Retina (tissue), 1 donor: Measurements from ENCODE around the gene ADAM15.

Experiments used
- DNase-seq: peaks from one replicate; pipeline ENCODE4 v3.0.0-alpha.2; 2016

The ADAM15 gene

GRCh38 chr1:155012026-155012546, 39.0 kb upstream of the ADAM15 start:
- DNase-seq, result peak; percentile 76

- DNase-seq, result no peak
These were observed 38.1 kb upstream of the ADAM15 start for GRCh38 chr1:155012776-155013602.

GRCh38 chr1:155013632-155014031, 37.5 kb upstream of the ADAM15 start:
- no peak for DNase-seq

GRCh38 chr1:155014709-155015508, 36.2 kb upstream of the ADAM15 start:
- no peak for DNase-seq

GRCh38 chr1:155015527-155016230, 35.4 kb upstream of the ADAM15 start:
- DNase-seq, result no peak

GRCh38 chr1:155016231-155016831, 34.8 kb upstream of the ADAM15 start:
- DNase-seq, result no peak

- DNase-seq, result peak; percentile 98
These were observed 33.8 kb upstream of the ADAM15 start for GRCh38 chr1:155017041-155017945.

GRCh38 chr1:155017946-155018316, 33.2 kb upstream of the ADAM15 start:
- DNase-seq, result no peak

GRCh38 chr1:155018617-155019348, 32.3 kb upstream of the ADAM15 start:
- no peak for DNase-seq

GRCh38 chr1:155019377-155020245, 31.5 kb upstream of the ADAM15 start:
- DNase-seq, result no peak

GRCh38 chr1:155022136-155022926, 28.8 kb upstream of the ADAM15 start:
- no peak for DNase-seq

GRCh38 chr1:155022927-155023236, 28.2 kb upstream of the ADAM15 start:
- no peak for DNase-seq

- no peak for DNase-seq
These were observed 27.5 kb upstream of the ADAM15 start for GRCh38 chr1:155023627-155024026.

GRCh38 chr1:155024315-155024714, 26.8 kb upstream of the ADAM15 start:
- DNase-seq, result no peak

- no peak for DNase-seq
These were observed 25.0 kb upstream of the ADAM15 start for GRCh38 chr1:155026154-155026553.

GRCh38 chr1:155026588-155026987, 24.5 kb upstream of the ADAM15 start:
- DNase-seq, result no peak

- DNase-seq, result no peak
These were observed 21.4 kb upstream of the ADAM15 start for GRCh38 chr1:155029513-155030242.

- DNase-seq, result no peak
These were observed 20.8 kb upstream of the ADAM15 start for GRCh38 chr1:155030243-155030795.
